HepG2 (cell line): ENCODE measurements around the gene METTL16. TPM values are rescaled to one million over a fixed set of nuclear protein-coding genes. Genes with fewer than 3 reads are reported as not detected.

Source experiments
- CHCHD3 ChIP-seq: sonication (generic); formaldehyde crosslinking; IDR thresholded peaks from 2 replicates; pipeline ENCODE4 v1.8.0; 2022; ENCODE audit warnings: mild to moderate bottlenecking, missing genetic modification reagents, moderate library complexity
- DDIT3 ChIP-seq: sonication (generic); formaldehyde crosslinking; IDR thresholded peaks from 2 replicates; pipeline ENCODE4 v1.4.0; 2020; ENCODE audit warnings: mild to moderate bottlenecking, missing genetic modification reagents
- ETV6 ChIP-seq: sonication (generic); formaldehyde crosslinking; conservative IDR thresholded peaks from 2 replicates; pipeline ENCODE4 v1.4.0; 2020; ENCODE audit warnings: missing genetic modification reagents
- FOXM1 ChIP-seq: sonication (generic); formaldehyde crosslinking; IDR thresholded peaks from 2 replicates; pipeline ENCODE4 v1.5.0; 2020; ENCODE audit warnings: missing genetic modification reagents
- HMGA1 ChIP-seq: sonication (generic); formaldehyde crosslinking; conservative IDR thresholded peaks from 2 replicates; pipeline ENCODE4 v1.4.0; 2020; ENCODE audit warnings: missing genetic modification reagents
- JUNB ChIP-seq: sonication (generic); formaldehyde crosslinking; IDR thresholded peaks from 2 replicates; pipeline ENCODE4 v1.8.0; 2022; ENCODE audit warnings: missing genetic modification reagents, mild to moderate bottlenecking, borderline replicate concordance
- NFYC ChIP-seq: IDR thresholded peaks from 2 replicates; pipeline ENCODE4 v1.6.1; 2016; ENCODE audit warnings: missing genetic modification reagents, missing compliant biosample characterization
- POGZ ChIP-seq: sonication (generic); formaldehyde crosslinking; IDR thresholded peaks from 2 replicates; pipeline ENCODE4 v1.4.0; 2020; ENCODE audit warnings: mild to moderate bottlenecking, missing genetic modification reagents
- SALL2 ChIP-seq: sonication (generic); formaldehyde crosslinking; IDR thresholded peaks from 2 replicates; pipeline ENCODE4 v1.8.1; 2023; ENCODE audit warnings: mild to moderate bottlenecking, missing genetic modification reagents, inconsistent platforms
- SIX1 ChIP-seq: sonication (generic); formaldehyde crosslinking; IDR thresholded peaks from 2 replicates; pipeline ENCODE4 v1.4.0; 2020; ENCODE audit warnings: missing genetic modification reagents, borderline replicate concordance
- SMC3 ChIP-seq: IDR thresholded peaks from 2 replicates; pipeline ENCODE4 v1.6.1; 2011; ENCODE audit warnings: low read length, improper control_type of control experiment
- STAT5B ChIP-seq: sonication (generic); formaldehyde crosslinking; IDR thresholded peaks from 2 replicates; pipeline ENCODE4 v1.4.0; 2020; ENCODE audit warnings: missing genetic modification reagents
- TAF1 ChIP-seq: sonication (generic); formaldehyde crosslinking; IDR thresholded peaks from 2 replicates; pipeline ENCODE4 v1.4.0; 2020; ENCODE audit warnings: missing genetic modification reagents
- THAP11 ChIP-seq: IDR thresholded peaks from 2 replicates; pipeline ENCODE4 v1.6.1; 2016; ENCODE audit warnings: missing biosample characterization, missing genetic modification reagents
- ZBTB26 ChIP-seq: IDR thresholded peaks from 2 replicates; pipeline ENCODE4 v1.6.1; 2016; ENCODE audit warnings: missing compliant biosample characterization, missing genetic modification reagents, borderline replicate concordance
- ZFP36L2 ChIP-seq: sonication (generic); formaldehyde crosslinking; IDR thresholded peaks from 2 replicates; pipeline ENCODE4 v1.4.0; 2020; ENCODE audit warnings: missing genetic modification reagents
- ZFP91 ChIP-seq: sonication (generic); formaldehyde crosslinking; IDR thresholded peaks from 2 replicates; pipeline ENCODE4 v1.9.0; 2022; ENCODE audit warnings: missing genetic modification reagents, mild to moderate bottlenecking, borderline replicate concordance
- ZNF101 ChIP-seq: sonication (generic); formaldehyde crosslinking; IDR thresholded peaks from 2 replicates; pipeline ENCODE4 v1.4.0; 2020; ENCODE audit warnings: mild to moderate bottlenecking, low read depth, missing genetic modification reagents, borderline replicate concordance
- ZNF263 ChIP-seq: sonication (generic); formaldehyde crosslinking; IDR thresholded peaks from 2 replicates; pipeline ENCODE4 v1.4.0; 2020; ENCODE audit warnings: missing genetic modification reagents
- ZNF543 ChIP-seq: sonication (generic); formaldehyde crosslinking; IDR thresholded peaks from 2 replicates; pipeline ENCODE4 v1.4.0; 2020; ENCODE audit warnings: mild to moderate bottlenecking, missing genetic modification reagents
- ZNF562 ChIP-seq: sonication (generic); formaldehyde crosslinking; IDR thresholded peaks from 2 replicates; pipeline ENCODE4 v1.8.0; 2022; ENCODE audit warnings: missing genetic modification reagents, borderline replicate concordance
- ZNF784 ChIP-seq: sonication (generic); formaldehyde crosslinking; IDR thresholded peaks from 2 replicates; pipeline ENCODE4 v1.5.1; 2020; ENCODE audit warnings: missing genetic modification reagents, mild to moderate bottlenecking, borderline replicate concordance
- ZNF879 ChIP-seq: sonication (generic); formaldehyde crosslinking; IDR thresholded peaks from 2 replicates; pipeline ENCODE4 v1.8.1; 2023; ENCODE audit warnings: missing genetic modification reagents
- ZSCAN20 ChIP-seq: sonication (generic); formaldehyde crosslinking; IDR thresholded peaks from 2 replicates; pipeline ENCODE4 v1.4.0; 2020; ENCODE audit warnings: missing genetic modification reagents, mild to moderate bottlenecking, borderline replicate concordance
- polyA plus RNA-seq, 8 experiments: library from polyadenylated mRNA; depleted of rRNA in 3 of 8; stranded (reverse) in 7 of 8; unstranded in 1 of 8; fragments of >200 nt; fragmentation: Illumina TruSeq in 4 of 8; extraction: Trizol in 4 of 8; gene quantifications; 2 replicates each; pipeline versions ENCODE4 v1.2.1 to v1.2.3, GENCODE V29; 2011 to 2016; ENCODE audit warnings: low read depth in 4 of 8, missing spikeins in 1 of 8, mixed read lengths in 1 of 8; ENCODE audit not compliant: insufficient read depth in 1 of 8
- total RNA-seq, 5 experiments: library from RNA; depleted of rRNA; stranded (reverse); fragments of >200 nt; fragmentation: Illumina TruSeq; extraction: Trizol; gene quantifications; 2 replicates each; pipeline ENCODE4 v1.2.3, GENCODE V29; 2016; ENCODE audit warnings: low read depth in 1 of 5
- TF ChIP-seq, protein P1 (sequence below): sonication (generic); formaldehyde crosslinking; conservative IDR thresholded peaks from 2 replicates; pipeline ENCODE4 v1.8.1; 2023; ENCODE audit warnings: missing genetic modification reagents

The METTL16 gene
- total and polyA plus RNA-seq, 2 of the 13 experiments (the other 11 are each of a cell fraction or from before 2014, with no cell fraction given), result 11.6 to 18.5 TPM

GRCh38 chr17:2511462-2512369, at the start of gene METTL16 (continued):
- TF ChIP-seq ZNF784 (CRISPR knock-in tag), result no peak
- TF ChIP-seq SIX1 (CRISPR knock-in tag), result no peak
- no peak for TF ChIP-seq ZNF101 (CRISPR knock-in tag)
- TF ChIP-seq, protein P1, sequence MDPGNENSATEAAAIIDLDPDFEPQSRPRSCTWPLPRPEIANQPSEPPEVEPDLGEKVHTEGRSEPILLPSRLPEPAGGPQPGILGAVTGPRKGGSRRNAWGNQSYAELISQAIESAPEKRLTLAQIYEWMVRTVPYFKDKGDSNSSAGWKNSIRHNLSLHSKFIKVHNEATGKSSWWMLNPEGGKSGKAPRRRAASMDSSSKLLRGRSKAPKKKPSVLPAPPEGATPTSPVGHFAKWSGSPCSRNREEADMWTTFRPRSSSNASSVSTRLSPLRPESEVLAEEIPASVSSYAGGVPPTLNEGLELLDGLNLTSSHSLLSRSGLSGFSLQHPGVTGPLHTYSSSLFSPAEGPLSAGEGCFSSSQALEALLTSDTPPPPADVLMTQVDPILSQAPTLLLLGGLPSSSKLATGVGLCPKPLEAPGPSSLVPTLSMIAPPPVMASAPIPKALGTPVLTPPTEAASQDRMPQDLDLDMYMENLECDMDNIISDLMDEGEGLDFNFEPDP (CRISPR knock-in tag), result no peak
- TF ChIP-seq ZNF562 (CRISPR knock-in tag), result no peak
- TF ChIP-seq NFYC (CRISPR knock-in tag), result peak; percentile 83
- TF ChIP-seq ETV6 (CRISPR knock-in tag), result no peak
- TF ChIP-seq STAT5B (CRISPR knock-in tag), result no peak
- peak; percentile 85 for TF ChIP-seq THAP11 (CRISPR knock-in tag)
- peak; percentile 5; the same call in 1 of the 2 replicates for TF ChIP-seq JUNB
- TF ChIP-seq HMGA1 (CRISPR knock-in tag), result no peak
- TF ChIP-seq ZSCAN20 (CRISPR knock-in tag), result no peak; the same call in 1 of the 2 replicates
- no peak for TF ChIP-seq FOXM1 (CRISPR knock-in tag)
- TF ChIP-seq ZNF543, result peak; percentile 58; the same call in 1 of the 2 replicates
- TF ChIP-seq SMC3, result no peak
- TF ChIP-seq DDIT3 (CRISPR knock-in tag), result no peak
- TF ChIP-seq CHCHD3 (CRISPR knock-in tag), result no peak
- no peak for TF ChIP-seq SALL2 (CRISPR knock-in tag)
- no peak for TF ChIP-seq ZBTB26 (CRISPR knock-in tag)
- TF ChIP-seq ZNF263 (CRISPR knock-in tag), result no peak
- no peak for TF ChIP-seq ZFP36L2 (CRISPR knock-in tag)
- 0 out of 2 replicates have a peak, but pooled peaks have one; percentile 61 for TF ChIP-seq ZNF879 (CRISPR knock-in tag)
- peak; percentile 62; the same call in 1 of the 2 replicates for TF ChIP-seq POGZ
- peak; percentile 94 for TF ChIP-seq ZFP91 (CRISPR knock-in tag)
- TF ChIP-seq TAF1, result peak; percentile 85
